Activated CD8-positive, alpha-beta T cell treated with anti-CD3 and anti-CD28 coated beads for 36 hours (primary cell): ENCODE measurements around the gene OTOGL. TPM values are rescaled to one million over a fixed set of nuclear protein-coding genes. Genes with fewer than 3 reads are reported as not detected.

Experiments used
- ATAC-seq: fragments of 200-7000 bp; cut with Tn5 transposase; one replicate; pipeline ENCODE4 v1.10.0; 2021; ENCODE audit warnings: mild to moderate bottlenecking, moderate library complexity
- CTCF ChIA-PET: fragments of 350-600 bp; sonication (Branson Sonifier 250); formaldehyde crosslinking; loops from one replicate; lab custom pipeline; 2021; ENCODE audit warnings: antibody characterized with exemption; lab: Charles Lee
- POLR2A ChIA-PET: fragments of 350-600 bp; sonication (Branson Sonifier 250); formaldehyde crosslinking; loops from one replicate; lab custom pipeline; 2021; ENCODE audit warnings: antibody characterized with exemption; lab: Charles Lee
- DNase-seq: peaks from one replicate; pipeline ENCODE4 v3.0.0-alpha.2; 2020
- H3K27ac Mint-ChIP-seq: one replicate; pipeline ENCODE4 v1.8.0; 2021; ENCODE audit warnings: mild to moderate bottlenecking, mixed read lengths
- H3K27me3 Mint-ChIP-seq: one replicate; pipeline ENCODE4 v1.8.0; 2021; ENCODE audit warnings: mixed read lengths
- H3K36me3 Mint-ChIP-seq: one replicate; pipeline ENCODE4 v1.8.0; 2021; ENCODE audit warnings: low read depth, mixed read lengths
- H3K4me1 Mint-ChIP-seq: one replicate; pipeline ENCODE4 v1.8.0; 2021; ENCODE audit warnings: low read depth, mixed read lengths
- H3K4me3 Mint-ChIP-seq: one replicate; pipeline ENCODE4 v1.8.0; 2021; ENCODE audit warnings: mild to moderate bottlenecking, moderate library complexity, mixed read lengths
- H3K9me3 Mint-ChIP-seq: one replicate; pipeline ENCODE4 v1.8.0; 2021; ENCODE audit warnings: mixed read lengths
- intact Hi-C: fragments of 100-400 bp; cut with micrococcal nuclease; formaldehyde crosslinking; loops from one replicate; pipeline ENCODE4 v1.10.0; 2022
- total RNA-seq, 2 experiments: library from RNA; stranded (reverse); gene quantifications; one replicate each; pipeline ENCODE4 v1.2.3, GENCODE V29; 2021
- TF ChIP-seq, protein P1 (sequence below): fragments of 200-600 bp; IDR thresholded peaks from one replicate; pipeline ENCODE4 v1.8.0; 2022; ENCODE audit warnings: antibody characterized with exemption, mild to moderate bottlenecking

The OTOGL gene
- total RNA-seq, 2 experiments from 2014 or later: not detected

- Mint-ChIP-seq H3K36me3 (no peaks in the 10 kb centered on the region), H3K9me3 (no peaks in the 10 kb centered on the region), H3K27me3 (peaks cover 11% of the 10 kb centered on the region), H3K4me1 (no peaks in the 10 kb centered on the region), H3K27ac (no peak overlapping the region), H3K4me3 (no peak overlapping the region)
- intact Hi-C loops: no loop called here
- TF ChIP-seq, protein P1, sequence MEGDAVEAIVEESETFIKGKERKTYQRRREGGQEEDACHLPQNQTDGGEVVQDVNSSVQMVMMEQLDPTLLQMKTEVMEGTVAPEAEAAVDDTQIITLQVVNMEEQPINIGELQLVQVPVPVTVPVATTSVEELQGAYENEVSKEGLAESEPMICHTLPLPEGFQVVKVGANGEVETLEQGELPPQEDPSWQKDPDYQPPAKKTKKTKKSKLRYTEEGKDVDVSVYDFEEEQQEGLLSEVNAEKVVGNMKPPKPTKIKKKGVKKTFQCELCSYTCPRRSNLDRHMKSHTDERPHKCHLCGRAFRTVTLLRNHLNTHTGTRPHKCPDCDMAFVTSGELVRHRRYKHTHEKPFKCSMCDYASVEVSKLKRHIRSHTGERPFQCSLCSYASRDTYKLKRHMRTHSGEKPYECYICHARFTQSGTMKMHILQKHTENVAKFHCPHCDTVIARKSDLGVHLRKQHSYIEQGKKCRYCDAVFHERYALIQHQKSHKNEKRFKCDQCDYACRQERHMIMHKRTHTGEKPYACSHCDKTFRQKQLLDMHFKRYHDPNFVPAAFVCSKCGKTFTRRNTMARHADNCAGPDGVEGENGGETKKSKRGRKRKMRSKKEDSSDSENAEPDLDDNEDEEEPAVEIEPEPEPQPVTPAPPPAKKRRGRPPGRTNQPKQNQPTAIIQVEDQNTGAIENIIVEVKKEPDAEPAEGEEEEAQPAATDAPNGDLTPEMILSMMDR: no peak
- no peak for DNase-seq
- no peak for ATAC-seq
- POLR2A ChIA-PET: no interaction called here
- CTCF ChIA-PET: no interaction called here
These were observed 58.3 kb downstream of the OTOGL start for GRCh38 chr12:80157645-80158044.

DNA sequence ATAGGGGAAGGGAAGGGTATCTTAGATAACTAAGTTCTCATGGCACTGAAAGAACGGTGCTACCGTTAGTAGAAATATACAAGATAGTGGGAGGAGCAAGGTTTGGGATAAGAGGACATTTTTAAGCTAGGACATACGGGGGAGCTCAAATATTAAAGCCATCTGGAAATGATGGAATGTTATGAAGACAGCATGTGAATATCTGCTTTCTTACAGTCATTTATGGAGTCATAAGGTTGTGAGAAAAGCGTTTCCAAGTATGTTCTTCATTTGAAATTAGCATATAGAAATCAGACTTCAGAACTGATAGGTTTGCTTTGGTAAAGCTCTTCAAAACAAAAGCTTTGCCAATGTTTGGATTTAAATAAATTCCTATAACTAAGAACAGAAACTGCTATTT, 62.3 kb downstream of the OTOGL start:
- ChIA-PET CTCF (no interaction called here), POLR2A (interaction anchor here (0.6 kb wide), 1 partner anchor 226 kb away, joined by 4 read pairs; no protein-coding TSS in a partner anchor)
- Mint-ChIP-seq H3K9me3 (no peaks in the 10 kb centered on the region), H3K4me1 (no peaks in the 10 kb centered on the region), H3K36me3 (no peaks in the 10 kb centered on the region), H3K4me3 (no peak overlapping the region), H3K27me3 (peaks cover 14% of the 10 kb centered on the region), H3K27ac (no peak overlapping the region)
- ATAC-seq (no peak), DNase-seq (no peak)
- intact Hi-C loops: no loop called here
- TF ChIP-seq, protein P1: no peak

DNA sequence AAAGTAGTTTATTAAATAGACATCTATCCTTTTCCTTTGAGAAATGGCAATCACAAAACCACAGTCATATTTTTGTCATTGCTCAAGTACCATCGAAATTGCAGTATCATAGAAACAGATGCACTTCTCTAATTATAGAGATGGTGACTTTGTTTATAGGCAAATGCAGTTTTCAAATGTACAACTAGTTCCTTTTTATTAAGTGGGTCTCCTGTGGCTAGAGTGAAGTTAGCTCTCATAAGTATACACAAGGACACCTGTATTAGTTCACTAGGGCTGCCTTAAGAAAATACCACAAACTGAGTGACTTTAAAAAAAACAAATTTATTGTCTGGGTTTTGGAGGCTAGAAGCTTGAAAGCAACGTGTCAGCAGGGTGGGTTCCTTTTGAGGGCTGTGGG, 62.8 kb downstream of the OTOGL start:
- Mint-ChIP-seq H3K4me3 (no peak overlapping the region), H3K36me3 (no peaks in the 10 kb centered on the region), H3K27me3 (peaks cover 15% of the 10 kb centered on the region), H3K4me1 (no peaks in the 10 kb centered on the region), H3K27ac (no peak overlapping the region), H3K9me3 (no peaks in the 10 kb centered on the region)
- DNase-seq (no peak), ATAC-seq (no peak)
- intact Hi-C loops: no loop called here
- TF ChIP-seq, protein P1: no peak
- POLR2A ChIA-PET: interaction anchor here (0.6 kb wide), 1 partner anchor 226 kb away, joined by 4 read pairs; no protein-coding TSS in a partner anchor
- CTCF ChIA-PET: no interaction called here

DNA sequence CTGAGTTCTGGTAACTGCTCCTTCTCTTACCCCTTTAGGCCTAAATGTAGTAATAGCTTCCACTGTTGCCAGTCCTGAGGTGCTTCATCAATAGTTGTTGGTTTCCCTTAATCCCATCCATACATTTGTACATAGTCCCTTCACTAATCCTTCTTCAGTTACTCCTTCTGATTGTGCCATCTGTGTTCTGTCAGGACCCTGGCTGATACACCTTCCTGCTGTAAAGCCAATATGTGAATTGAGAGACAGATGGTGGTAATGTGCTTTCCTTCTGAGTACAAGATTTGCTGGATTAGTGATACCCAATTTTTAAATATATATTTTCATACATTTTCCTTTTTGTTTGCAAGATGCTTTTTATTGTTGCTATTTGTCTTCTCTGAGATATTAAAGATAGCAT, 66.4 kb downstream of the OTOGL start:
- no peak for ATAC-seq
- Mint-ChIP-seq H3K36me3 (no peaks in the 10 kb centered on the region), H3K4me3 (no peak overlapping the region), H3K27me3 (peaks cover 6% of the 10 kb centered on the region), H3K9me3 (no peaks in the 10 kb centered on the region), H3K27ac (no peak overlapping the region), H3K4me1 (peaks cover 8% of the 10 kb centered on the region)
- POLR2A ChIA-PET: no interaction called here
- TF ChIP-seq, protein P1: no peak
- intact Hi-C loops: no loop called here
- CTCF ChIA-PET: no interaction called here
- no peak for DNase-seq

GRCh38 chr12:80166751-80167150, 67.4 kb downstream of the OTOGL start:
- intact Hi-C loops: no loop called here
- POLR2A ChIA-PET: no interaction called here
- H3K27ac Mint-ChIP-seq: no peak overlapping the region
- ATAC-seq: no peak
- TF ChIP-seq, protein P1: no peak
- DNase-seq: no peak
- H3K4me1 Mint-ChIP-seq: peaks cover 8% of the 10 kb centered on the region
- CTCF ChIA-PET: no interaction called here
- H3K36me3 Mint-ChIP-seq: no peaks in the 10 kb centered on the region
- no peak overlapping the region for H3K4me3 Mint-ChIP-seq
- peaks cover 6% of the 10 kb centered on the region for H3K27me3 Mint-ChIP-seq
- H3K9me3 Mint-ChIP-seq: no peaks in the 10 kb centered on the region
